HG03520 (cell line): ENCODE data around the gene RIOK3.
"Not testable (repeated sequence)": the region's sequence is repeated elsewhere in the genome, so short reads cannot be mapped to it uniquely, and the experiment has no call there.

Experiments used
- ATAC-seq: cut with Tn5 transposase; IDR thresholded peaks from one replicate; pipeline ENCODE4 v1.9.1; 2021; ENCODE audit warnings: mild to moderate bottlenecking, moderate library complexity; ENCODE audit not compliant: unreplicated experiment

Gene RIOK3

DNA sequence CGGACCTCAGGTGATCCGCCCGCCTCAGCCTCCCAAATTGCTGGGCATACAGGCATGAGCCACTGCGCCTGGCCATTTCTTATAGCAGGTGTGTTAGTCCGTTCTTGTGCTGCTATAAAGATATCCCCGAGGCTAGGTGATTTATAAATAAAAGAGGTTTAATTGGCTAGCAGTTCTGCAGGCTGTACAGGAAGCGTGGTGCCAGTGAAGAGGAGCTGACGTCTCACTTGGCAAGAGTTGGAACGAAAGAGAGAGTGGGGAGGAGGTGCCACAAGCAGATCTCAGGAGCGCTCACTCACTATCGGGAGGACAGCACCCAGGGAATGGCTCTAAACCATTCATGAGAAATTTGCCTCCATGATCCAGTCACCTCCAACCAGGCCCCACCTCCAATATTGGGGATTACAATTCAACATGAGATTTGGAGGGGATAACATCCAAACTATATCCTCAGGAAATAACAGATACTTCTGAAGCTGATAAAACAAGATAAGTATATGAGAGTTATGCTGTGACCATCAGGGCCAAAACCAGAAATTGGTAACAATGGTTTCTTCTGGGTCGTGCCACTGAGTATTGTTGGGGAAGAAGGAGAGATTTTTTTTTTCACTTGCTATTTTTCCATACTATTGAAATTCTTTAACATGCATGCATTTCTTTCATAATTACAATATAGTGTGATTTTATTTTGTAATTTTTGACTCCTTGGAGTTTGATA lies 42.8 kb downstream of the RIOK3 start:
- ATAC-seq, result no peak

DNA sequence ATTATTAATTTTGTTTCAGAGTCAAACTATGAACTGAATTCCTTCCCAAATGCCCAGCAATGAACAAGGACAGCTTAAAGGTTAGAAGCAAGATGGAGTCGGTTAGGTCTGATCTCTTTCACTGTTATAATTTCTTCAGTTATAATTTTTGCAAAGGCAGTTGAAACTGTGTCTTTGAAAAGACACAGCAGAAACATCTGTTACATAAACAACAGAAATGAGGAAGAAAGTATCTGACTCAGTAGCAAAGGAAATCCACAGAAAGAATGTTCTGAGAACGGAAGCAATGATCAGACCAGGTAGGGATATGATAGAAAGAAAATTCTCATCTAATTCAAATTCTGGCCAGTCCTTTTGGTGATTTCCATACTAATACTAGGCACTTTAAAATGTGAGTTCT lies 45.0 kb downstream of the RIOK3 start:
- ATAC-seq, result no peak

DNA sequence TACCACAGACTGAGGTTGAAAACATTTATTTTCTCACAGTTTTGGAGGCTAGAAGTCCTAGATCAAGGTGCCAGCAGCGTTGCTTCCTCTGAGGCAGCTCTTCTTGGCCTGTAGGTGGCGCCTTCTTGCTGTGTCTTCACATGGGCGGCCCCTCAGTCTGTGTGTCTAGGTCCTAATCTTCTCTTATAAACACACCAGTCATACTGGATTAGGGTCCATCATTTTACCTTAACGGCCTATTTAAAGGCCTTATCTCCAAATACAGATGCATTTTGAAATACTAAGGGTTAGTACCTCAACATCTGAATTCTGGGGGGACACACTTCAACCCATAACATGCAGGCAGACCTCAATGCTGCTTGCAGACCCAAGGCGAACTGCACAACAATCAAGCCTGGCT lies 45.8 kb downstream of the RIOK3 start:
- peak; percentile 30 for ATAC-seq

DNA sequence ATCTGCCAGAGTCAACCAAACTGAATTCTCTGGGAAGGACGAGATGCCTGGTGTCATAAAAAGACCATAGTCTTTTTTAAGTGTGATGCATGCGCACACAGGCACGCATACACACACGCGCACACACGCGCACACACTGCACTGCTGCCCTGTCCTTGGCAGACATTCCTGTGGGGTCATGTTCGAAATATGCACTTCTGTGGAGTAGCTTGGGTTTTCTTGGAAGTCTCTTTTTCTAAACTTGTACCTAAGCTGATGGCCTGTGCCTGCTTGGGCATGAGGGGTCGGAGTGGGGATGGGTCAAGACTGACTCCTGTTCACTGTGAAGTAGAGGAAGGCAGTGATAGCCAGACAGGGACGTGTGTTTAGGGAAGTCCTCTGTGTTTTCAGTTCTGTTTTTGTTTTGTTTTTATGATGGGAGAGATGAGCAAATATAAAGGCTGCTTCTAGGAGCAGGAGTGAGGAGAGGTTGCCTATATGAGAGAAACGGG lies 46.2 kb downstream of the RIOK3 start:
- no peak for ATAC-seq

DNA sequence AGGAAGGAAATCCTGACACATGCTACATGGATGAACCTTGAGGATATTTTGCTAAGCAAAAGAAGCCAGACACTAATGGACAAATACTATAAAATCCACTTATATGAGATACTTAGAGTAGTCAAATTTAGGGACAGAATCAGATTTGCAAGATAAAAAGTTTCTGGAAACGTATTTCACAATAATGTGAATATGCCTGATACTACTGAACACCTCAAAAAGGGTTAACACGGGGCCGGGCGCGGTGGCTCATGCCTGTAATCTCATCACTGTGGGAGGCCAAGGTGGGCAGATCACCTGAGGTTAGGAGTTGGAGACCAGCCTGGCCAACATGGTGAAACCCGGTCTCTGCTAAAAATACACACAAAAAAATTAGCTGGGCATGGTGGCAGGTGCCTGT lies 48.5 kb downstream of the RIOK3 start:
- no peak for ATAC-seq

DNA sequence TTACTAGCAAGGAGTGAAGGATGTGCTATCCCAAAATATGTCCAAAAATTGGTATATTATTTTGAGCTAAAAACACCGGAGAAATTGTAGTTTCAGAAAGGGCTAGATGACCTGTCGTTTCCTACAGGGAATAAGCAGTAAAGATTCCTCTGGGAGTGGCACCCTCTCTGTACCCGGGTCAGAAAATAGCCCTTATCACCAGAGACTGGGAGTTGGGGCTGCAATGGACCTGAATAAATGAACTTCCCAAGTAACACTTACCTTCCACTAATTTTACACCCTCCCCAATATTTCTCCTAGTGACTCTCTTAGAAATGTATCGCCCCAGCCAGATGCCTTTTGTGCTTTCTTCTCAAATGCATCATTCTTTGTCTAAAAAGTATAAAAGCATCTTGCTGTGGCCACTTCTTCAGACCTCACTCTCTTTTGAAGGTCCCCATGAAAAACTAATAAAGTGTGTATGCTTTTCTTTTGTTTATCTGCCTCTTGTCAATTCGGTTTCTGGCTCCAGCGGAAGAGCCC lies 49.5 kb downstream of the RIOK3 start:
- no peak for ATAC-seq

DNA sequence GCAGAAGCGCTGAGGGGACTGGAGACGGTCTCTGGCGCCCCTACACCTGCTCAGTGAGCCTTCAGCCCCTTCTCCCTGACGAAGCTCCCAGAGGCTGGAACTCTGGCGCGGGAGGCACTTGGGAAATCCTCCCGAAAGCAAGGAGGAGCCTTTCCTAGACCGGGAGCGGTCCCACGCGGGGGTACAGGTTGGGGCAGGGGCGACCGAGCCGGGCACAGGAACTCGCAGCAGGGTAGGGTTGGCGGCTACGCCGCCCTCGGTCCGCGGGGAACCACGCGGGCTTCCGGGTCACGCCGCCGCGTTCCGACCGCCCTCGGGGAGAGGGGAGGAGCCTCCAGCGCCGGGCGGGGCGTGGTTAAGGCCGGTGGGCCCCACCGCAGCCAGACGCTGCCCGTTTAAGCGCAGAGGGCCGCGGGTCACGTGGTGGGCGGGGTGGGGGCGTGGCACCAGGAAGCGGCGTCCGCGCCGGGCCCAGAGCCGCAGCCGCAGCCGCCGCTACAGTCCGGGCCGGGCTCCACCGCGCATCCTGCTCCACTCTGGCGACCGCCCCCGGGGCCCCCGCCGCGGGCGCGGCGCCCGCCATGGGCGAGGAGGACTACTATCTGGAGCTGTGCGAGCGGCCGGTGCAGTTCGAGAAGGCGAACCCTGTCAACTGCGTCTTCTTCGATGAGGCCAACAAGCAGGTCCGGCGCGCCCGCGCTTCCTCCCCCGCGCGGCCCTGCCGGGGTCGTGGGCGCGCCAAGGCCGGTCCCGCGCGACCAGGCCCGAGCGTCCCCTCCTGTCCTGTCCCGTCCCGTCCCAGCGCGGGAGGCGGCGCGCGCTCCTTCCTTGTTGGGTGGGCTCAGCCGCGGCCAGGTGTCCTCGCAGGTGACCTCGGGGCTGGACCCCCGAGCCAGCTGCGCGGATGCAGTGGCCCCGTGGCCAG lies 50.2 kb downstream of the RIOK3 start, which contains the start of gene RMC1:
Gene RMC1 (plus strand): TSS at position 474 of the 925 bp plus-strand sequence. CDS start 108 bp downstream, at position 582.
- peak; percentile 75 for ATAC-seq

DNA sequence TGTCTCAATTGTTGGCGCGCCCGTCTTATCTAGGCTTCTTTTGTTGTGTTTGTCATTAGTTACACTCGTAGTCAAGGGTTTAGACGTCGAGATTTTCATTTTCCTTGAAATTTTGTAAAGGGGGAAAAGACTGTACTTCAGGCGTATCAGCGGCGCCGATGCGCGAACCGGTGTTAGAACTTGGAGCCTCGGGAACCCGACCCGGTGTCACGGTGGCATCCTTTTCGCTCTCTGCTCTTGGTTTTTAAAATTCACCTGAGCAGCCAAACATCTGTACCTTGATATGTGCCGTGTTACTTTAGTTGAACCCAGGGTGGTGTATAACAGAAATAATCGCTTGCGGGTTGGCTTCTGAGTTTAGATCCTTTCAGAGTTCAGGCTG lies 50.9 kb downstream of the RIOK3 start:
- ATAC-seq, result no peak

DNA sequence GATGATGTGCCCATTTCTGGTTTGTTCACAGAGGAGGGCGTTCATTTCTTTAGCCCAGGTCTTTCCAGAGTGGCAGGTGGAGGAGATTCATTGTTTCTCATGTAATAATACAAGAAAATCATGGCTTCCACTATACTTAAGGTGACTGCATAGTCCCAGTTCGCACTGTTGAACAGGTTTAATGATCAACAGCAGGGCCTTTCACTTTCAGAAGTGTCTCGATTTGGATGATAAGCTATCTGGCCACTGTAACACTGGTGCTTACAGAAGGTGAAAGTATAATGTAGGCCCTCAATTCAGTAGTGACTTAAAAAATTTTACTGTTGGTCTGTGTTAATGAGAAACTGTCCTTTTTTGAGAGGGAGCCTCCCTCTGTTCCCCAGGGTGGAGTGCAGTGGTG lies 51.6 kb downstream of the RIOK3 start:
- peak; percentile 37 for ATAC-seq

DNA sequence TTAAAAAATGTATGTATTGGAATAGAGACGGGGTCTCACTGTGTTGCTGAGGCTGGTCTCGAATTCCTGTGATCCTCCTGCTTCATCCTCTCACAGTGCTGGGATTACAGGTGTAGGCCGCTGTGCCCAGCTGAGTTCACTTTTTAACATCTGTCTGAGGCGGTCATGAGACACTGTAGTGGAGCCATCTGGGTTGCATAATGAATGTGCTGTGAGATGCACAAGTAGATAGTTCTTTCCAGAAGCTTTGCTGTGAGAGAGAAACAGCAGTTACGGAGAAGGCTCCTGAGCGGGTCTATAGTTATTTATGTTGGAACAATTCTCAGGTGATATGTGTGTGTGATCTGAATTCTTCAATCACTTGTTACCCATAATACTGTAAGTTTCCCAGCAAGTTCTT lies 53.3 kb downstream of the RIOK3 start:
- ATAC-seq, result no peak

DNA sequence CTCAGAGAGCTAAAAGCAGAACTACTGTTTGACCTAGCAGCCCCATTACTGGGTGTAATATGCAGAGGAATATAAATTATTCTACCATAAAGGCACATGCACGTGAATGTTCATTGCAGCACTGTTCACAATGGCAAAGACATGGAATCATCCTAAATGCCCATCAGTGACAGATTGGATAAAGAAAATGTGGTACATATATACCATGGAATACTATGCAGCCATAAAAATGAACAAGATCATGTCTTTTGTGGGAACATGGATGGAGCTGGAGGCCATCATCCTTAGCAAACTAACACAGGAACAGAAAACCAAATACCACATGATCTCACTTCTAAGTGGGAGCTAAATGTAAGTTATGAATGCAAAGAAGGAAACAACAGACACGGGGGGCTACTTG lies 57.8 kb downstream of the RIOK3 start:
- ATAC-seq, result not testable (repeated sequence)

DNA sequence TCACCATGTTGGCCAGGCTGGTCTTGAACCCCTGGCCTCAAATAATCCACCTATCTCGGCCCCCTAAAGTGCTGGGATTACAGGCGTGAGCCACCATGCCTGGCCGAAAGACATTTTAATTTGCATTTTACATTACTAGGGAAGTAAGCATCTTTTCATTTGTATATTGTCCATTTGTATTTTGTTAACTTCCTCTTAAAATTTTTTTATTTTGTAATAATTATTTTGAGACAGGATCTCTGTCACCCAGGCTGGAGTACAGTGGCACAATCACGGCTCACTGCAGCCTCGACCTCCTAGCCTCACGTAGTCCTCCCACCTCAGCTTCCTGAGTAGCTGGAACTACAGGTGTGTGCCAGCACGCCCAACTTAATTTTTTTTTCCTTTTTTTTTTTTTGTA lies 59.1 kb downstream of the RIOK3 start:
- not testable (repeated sequence) for ATAC-seq

DNA sequence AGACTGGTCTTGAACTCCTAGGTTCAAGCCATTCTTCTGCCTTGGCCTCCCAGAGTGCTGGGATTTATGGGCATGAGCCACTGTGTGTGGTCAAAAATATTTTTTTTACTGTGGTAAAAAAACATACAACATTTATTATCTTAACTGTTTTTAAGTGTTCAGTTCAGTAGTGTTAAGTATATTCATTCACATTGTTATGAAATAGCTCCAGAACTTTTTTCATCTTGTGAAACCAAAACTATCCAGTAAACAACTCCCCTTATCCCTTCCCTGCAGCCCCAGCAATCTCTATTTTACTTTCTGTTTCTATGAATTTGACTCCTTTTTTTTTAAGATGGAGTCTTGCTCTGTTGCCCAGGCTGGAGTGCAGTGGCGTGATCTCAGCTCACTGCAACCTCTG lies 59.6 kb downstream of the RIOK3 start:
- ATAC-seq, result no peak

DNA sequence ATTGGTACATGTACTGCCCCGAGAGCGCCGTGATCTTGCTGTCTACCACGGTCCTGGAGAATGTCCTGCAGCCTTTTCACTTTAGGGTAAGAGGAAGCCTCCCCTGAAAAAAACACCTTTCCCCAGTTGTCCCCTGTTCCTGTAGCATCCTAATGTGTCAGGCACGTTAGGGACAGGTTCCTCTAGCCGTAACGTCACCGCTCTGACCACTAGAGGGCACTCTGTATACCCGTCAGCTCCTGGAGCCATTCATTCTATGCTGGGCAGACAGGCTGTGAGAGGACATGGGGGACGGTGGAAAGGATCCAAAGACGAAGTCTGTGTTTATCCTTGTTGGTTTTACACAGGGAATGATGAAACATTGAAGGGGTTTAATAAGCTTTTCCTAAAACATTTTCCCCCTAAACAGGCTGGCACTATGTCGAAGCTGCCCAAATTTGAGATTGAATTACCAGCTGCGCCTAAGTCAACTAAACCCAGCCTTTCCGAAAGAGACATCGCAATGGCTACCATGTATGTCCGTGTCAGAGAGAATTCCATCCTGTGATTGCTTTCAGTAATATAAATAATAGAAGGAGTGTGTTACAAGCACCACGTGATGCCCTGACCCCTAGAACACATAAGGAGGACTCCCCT lies 62.9 kb downstream of the RIOK3 start:
- ATAC-seq, result no peak

DNA sequence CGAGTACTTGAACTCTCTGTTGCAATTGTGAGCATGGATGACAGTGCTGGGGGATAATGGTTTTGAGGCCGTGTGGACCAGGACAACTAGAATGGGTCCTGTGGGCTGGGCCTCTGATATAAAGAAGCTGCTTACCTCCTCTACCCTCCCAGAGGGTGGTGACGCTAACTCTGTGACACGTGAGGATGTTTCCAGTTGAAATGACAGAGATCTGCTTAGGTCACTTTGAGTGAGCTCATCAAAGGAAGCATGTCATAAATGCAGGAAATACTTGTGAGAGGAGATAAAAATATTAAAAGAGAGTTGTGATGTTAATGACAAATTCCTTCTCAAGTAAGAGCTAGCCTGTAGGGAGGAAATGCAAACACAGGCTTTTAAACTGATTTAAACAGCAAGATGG lies 66.6 kb downstream of the RIOK3 start:
- ATAC-seq, result no peak

DNA sequence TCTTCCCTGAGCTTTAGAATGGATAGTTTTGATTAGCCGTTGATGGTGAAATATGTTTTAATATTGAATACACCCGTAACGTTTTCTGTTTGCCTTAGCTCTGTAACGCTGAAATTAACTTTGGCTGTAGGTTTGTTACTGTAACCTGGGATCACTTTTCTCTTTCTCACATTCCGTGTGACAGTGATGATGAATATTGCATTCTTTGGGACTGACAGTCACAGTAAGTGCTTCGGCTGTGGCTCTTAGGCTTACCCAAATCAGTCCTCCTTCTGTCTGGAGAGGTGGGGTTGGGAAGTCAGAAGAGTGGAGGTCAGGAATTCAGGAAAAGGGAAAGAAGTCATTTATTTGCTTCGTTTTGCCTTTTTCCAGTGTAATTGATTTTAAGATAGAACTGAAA lies 68.2 kb downstream of the RIOK3 start:
- no peak for ATAC-seq

DNA sequence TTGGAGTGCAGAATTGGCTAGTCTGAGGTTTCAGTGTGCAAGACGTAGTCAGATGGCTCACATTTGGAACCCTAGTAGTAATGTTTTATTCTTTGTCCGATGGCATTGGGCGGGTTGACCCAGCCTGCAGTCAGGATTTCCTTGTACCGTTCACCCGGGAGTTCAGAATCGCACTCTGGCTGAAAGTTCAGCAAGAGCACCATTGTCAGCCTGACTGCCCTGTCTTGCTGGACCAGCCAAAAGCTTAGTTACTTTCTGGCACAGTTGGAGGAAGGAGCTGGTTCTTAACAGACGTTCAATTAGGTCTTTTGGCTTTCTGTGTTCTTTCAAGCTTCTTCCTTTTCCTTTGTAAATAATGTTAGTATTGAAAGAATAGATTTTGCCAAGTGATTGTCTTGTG lies 68.8 kb downstream of the RIOK3 start:
- no peak for ATAC-seq

DNA sequence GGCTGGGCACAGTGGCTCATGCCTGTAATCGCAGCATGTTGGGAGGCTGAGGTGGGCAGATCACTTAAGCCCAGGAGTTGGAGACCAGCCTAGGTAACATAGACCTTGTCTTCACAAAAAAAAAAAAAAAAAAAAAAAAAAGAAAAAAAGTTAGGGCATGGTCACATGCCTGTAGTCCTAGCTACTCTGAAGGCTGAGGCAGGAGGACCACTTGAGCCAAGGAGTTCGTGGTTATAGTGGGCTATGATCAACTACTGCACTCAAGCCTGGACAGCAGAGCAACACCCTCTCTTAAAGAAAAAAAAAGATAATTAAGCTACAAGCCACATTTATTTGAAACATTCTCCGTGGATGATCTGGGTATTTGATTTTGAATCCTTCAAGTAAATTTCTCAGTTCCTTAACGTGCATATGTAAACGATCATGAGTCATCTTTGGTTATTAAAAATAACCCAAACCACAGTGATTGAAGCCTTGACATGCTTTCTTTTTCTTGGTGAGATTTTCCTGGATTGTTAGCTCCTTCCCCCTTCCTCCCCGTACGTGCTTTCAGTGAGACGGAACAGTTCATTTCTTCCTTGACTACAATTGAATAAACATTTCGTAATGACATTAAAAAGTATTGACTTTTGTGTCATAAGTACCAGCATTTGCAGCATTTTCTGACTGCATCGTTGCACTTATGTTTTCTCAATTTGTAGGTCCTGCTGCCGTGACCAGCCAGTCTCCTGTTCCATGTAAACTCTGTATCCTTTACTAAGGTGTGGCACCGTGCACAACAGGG lies 70.5 kb downstream of the RIOK3 start:
- no peak for ATAC-seq

DNA sequence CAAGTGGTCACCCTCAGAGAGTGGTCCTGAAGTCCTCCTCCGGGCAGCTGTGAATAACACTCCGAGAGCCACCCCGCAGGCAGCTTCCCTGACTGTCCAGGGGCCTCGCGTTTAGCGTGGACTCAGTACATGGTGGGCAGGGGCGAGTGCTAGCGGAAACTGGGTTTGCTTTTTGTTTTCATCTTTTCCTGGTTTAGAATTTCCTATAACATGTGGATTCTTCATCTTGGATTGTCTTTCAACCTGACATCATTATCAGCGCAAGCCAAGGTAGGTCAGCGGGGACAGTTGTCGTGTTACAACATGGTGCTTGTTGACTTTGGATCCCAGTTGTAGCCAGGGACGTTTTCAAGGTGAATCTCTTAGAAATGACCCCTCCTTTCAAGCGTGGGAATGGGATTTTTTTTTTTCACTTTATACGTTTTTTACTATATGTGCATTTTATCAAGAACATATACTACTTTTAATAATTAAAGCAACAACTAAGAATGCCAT lies 71.2 kb downstream of the RIOK3 start:
- no peak for ATAC-seq

DNA sequence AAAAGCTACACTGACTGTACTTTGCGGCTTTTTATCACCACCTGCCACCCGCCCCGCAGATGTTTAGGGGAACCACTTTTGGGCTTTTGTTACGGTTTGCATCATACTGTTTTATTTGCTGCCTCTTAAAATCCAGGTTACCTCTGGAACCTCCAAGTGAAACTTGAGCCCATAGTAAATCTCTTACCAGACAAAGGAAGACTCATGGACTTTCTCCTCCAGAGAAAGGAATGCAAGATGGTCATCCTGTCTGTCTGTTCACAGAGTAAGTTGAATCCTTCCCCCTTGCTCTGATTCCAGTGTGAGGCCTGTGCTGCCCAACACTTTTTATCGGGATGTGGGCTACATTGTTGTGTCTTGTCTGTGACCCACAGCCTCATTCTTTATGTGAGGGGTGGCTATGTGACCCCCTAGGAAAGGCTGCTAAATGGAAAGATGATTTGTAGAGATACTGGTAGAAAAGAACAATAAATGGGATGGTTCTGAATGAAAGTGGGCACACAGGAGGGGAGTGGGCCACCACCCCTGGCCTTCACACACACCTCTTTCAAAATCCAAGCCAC lies 73.5 kb downstream of the RIOK3 start:
- no peak for ATAC-seq
